ENCODE results near the gene PARD3B. TPM values are rescaled to one million over a fixed set of nuclear protein-coding genes. Genes with fewer than 3 reads are reported as not detected.

The PARD3B gene
- total and polyA plus RNA-seq, 10 of the 15 experiments (the other 5 are each of a cell fraction or from before 2014, with no cell fraction given) = 0.01 to 0.54 (median 0.07) TPM; not detected in 7

DNA sequence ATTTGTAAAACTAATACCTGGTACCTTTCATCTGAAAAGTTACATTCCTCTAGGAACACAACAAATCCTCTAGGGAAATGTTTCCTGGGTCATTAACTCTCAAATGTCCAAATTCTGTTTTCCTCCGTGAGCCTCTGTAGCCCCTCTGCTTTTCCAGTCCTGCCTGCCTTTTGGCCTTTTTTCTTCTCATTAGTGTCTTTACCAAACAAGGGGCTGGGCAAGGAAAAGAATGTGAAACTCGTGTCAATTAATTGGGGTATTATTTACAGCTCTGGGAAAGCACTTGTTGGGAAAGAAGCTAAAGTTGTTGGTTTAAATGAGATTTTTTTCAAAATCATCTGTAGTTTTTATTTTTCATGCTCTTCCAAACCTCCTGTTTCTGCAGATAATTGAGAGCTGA lies 938.9 kb downstream of the PARD3B start:
- CTCF ChIA-PET = interaction anchor here (1.5 kb wide), 1 partner anchor 15 kb away, joined by 3 read pairs; no protein-coding TSS in a partner anchor
- no peak overlapping the region for H3K9ac ChIP-seq (ENCODE audit: control insufficient read depth, insufficient read depth, low read length)
- no peak for DNase-seq (ENCODE audit: low read depth, low spot score)
- no peaks in the 10 kb centered on the region for H4K20me1 ChIP-seq (ENCODE audit: control insufficient read depth, insufficient read depth)
- no peaks in the 10 kb centered on the region; a peak in 1 of 4 replicates for H3K27me3 ChIP-seq (replicated peaks in 1 of 2; ENCODE audit: control insufficient read depth in 2 of 2, insufficient read depth in 2 of 2, low read length in 1 of 2)
- intact Hi-C loops (cut with micrococcal nuclease; ENCODE audit: unreplicated experiment) (no loop called here), in situ Hi-C loops (cut with MboI) (no loop called here)
- ATAC-seq = no peak
- 0% methylated on average over 2 of the region's 2 CpGs for WGBS (ENCODE audit: insufficient coverage, insufficient replicate concordance, low lambda C conversion rate, missing lambda C conversion rate)
- H3K27ac ChIP-seq (ENCODE audit: control insufficient read depth, insufficient read depth) = no peak overlapping the region
- no TSS peak for BruUV-seq (replicated peaks)
- TF ChIP-seq, protein P1, sequence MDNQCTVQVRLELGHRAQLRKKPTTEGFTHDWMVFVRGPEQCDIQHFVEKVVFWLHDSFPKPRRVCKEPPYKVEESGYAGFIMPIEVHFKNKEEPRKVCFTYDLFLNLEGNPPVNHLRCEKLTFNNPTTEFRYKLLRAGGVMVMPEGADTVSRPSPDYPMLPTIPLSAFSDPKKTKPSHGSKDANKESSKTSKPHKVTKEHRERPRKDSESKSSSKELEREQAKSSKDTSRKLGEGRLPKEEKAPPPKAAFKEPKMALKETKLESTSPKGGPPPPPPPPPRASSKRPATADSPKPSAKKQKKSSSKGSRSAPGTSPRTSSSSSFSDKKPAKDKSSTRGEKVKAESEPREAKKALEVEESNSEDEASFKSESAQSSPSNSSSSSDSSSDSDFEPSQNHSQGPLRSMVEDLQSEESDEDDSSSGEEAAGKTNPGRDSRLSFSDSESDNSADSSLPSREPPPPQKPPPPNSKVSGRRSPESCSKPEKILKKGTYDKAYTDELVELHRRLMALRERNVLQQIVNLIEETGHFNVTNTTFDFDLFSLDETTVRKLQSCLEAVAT (IDR thresholded peaks at IDR 0.05) = no peak
- TF ChIP-seq, protein P2, sequence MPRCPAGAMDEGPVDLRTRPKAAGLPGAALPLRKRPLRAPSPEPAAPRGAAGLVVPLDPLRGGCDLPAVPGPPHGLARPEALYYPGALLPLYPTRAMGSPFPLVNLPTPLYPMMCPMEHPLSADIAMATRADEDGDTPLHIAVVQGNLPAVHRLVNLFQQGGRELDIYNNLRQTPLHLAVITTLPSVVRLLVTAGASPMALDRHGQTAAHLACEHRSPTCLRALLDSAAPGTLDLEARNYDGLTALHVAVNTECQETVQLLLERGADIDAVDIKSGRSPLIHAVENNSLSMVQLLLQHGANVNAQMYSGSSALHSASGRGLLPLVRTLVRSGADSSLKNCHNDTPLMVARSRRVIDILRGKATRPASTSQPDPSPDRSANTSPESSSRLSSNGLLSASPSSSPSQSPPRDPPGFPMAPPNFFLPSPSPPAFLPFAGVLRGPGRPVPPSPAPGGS (IDR thresholded peaks at IDR 0.05; ENCODE audit: borderline replicate concordance, insufficient read depth, low read depth, low read length, poor library complexity, severe bottlenecking) = no peak
- TF ChIP-seq CHD2 (IDR thresholded peaks at IDR 0.05; ENCODE audit: borderline replicate concordance, low read depth, low read length) (no peak), FOXK2 (IDR thresholded peaks at IDR 0.05) (no peak)
- SMC1A ChIA-PET (ENCODE audit: uncharacterized antibody, unreplicated experiment) = interaction anchor here (1.1 kb wide), 1 partner anchor 12 kb away, joined by 3 read pairs; no protein-coding TSS in a partner anchor
- POLR2A ChIA-PET = no interaction called here
- H3K4me3 ChIP-seq = no peak overlapping the region
- H3K4me2 ChIP-seq (ENCODE audit: control insufficient read depth, insufficient read depth) = no peak overlapping the region
- H3K9me3 ChIP-seq (replicated peaks; ENCODE audit: control insufficient read depth, insufficient read depth, low read length) = no peaks in the 10 kb centered on the region
- H2AFZ ChIP-seq (ENCODE audit: control insufficient read depth, low read depth, low read length) = no peak overlapping the region
- H3K4me1 ChIP-seq (ENCODE audit: control insufficient read depth, insufficient read depth, low read length) = no peaks in the 10 kb centered on the region
- no peaks in the 10 kb centered on the region for H3K36me3 ChIP-seq (ENCODE audit: control insufficient read depth in 2 of 2, insufficient read depth in 2 of 2, low read length in 1 of 2)
- RAD21 ChIA-PET (ENCODE audit: unreplicated experiment) = no interaction called here
- no peak for FAIRE-seq
- no peaks in the 10 kb centered on the region for H3K79me2 ChIP-seq (ENCODE audit: control insufficient read depth, insufficient read depth, low read length)
